Hepatocyte (in vitro differentiated cells): ENCODE measurements around the gene HDAC5.
A peak's percentile ranks its signal among the peaks of the same experiment; 100 is the strongest.

Source experiments
- CTCF ChIP-seq: fragments of 200-600 bp; sonication (generic); IDR thresholded peaks from 2 replicates; pipeline ENCODE4 v1.5.1; 2016; ENCODE audit warnings: antibody characterized with exemption, mild to moderate bottlenecking; ENCODE audit not compliant: poor library complexity
- EZH2 ChIP-seq: fragments of 200-600 bp; sonication (generic); IDR thresholded peaks from 2 replicates; pipeline ENCODE4 v1.6.1; 2016; ENCODE audit warnings: antibody characterized with exemption, mild to moderate bottlenecking, borderline replicate concordance

GRCh38 chr17:44115585-44116415 is 7.6 kb downstream of the HDAC5 start:
- TF ChIP-seq CTCF = peak; percentile 70
- TF ChIP-seq EZH2 = no peak
